WI38 (cell line): ENCODE measurements around the gene TTLL11.

Experiments
- H3K4me3 ChIP-seq: 2 replicates; pipeline ENCODE4 v1.5.1; 2011; ENCODE audit warnings: low read depth, mild to moderate bottlenecking, control low read depth, low read length
- CTCF ChIP-seq: IDR thresholded peaks from 2 replicates; pipeline ENCODE4 v1.5.1; 2012; ENCODE audit warnings: low read depth, mild to moderate bottlenecking, control low read depth, low read length

The TTLL11 gene

GRCh38 chr9:121935739-121936138 lies 157.4 kb downstream of the TTLL11 start:
- no peak for TF ChIP-seq CTCF
- no peak overlapping the region for H3K4me3 ChIP-seq

DNA sequence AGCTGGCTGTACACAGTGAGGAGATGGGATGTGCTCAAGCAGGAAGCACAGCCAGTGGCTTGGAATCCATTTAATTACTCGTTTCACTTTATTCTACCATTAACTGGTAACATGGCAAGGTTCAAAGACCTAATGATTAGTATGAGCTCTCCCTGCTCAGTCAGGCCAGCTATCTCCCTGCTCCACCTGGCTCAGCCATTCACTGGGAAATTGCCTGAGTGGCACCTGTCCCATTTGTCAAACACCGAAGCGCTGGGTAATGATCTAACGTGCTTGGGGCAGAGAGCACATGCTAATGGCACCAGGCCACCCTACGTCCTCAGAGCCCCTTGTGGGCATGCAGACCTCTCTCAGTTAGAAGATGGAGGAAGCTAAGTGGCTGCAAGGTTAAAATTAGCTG lies 162.2 kb downstream of the TTLL11 start:
- no peak overlapping the region for H3K4me3 ChIP-seq
- no peak for TF ChIP-seq CTCF

DNA sequence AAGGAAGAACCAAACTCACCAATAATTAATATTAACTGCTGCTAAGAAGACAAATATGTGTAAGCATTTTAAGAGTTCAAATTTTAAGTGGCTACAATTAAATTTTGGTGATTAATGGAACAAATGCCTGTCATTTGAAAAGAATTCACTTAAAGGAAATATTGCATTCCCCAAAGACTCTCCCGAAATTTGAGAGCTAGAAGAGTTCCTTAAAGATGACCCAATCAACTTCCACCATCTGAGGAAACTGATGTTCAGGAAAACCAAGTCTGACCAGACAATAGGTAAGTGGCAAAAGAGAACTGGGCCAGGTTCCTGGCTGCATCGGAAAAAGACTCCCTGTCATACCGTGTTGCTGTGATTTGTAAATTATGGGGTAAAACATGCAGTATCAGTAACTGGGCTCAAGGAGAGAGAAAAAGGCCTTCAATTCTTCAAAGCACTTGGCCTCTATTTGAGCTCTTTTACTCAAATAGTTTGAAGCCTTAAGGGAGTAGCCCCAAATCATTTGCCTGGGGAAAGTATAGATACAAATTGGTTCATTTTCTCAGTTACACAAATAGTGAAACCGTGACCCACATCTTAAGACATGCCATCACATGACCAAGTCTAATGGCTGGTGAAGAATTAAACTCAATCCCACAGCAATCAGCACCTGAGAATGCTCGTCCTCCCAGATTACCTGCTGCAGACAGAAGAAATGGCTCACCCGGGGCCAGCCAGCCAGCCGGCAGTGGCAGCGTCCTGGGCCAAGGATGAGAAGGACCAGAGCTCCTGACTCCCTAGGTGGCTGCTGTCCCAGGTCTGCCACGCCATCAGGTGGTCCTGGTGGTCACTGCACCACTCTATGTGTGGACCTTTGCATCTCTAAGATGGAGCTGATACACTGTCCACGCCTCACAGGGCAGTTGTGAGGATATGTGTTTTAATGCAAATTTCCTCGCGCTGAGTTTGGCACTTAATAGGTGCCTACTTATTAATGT lies 162.9 kb downstream of the TTLL11 start:
- H3K4me3 ChIP-seq: no peak overlapping the region
- TF ChIP-seq CTCF: 0 out of 2 replicates have a peak, but pooled peaks have one; percentile 17

DNA sequence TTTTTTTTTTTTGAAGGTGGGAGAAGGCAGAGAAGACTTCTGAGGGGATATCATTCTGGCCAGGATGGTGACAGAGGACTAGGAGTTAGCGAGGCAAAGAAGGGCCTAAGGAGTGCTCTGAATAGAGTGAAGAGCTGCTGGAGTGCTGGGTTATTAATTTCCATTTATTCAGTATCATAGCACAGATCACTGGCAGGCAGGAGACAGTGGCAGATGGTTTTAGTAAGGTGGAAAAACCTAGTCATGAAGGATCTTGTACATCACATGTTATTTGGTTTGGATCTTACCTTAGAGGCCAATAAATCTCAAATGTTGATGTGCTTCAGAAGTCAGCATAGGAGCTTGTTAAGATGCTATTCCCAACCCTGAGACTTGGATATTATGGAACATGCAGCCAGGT lies 165.5 kb downstream of the TTLL11 start:
- TF ChIP-seq CTCF: no peak
- H3K4me3 ChIP-seq: no peak overlapping the region

- TF ChIP-seq CTCF: no peak
- no peak overlapping the region for H3K4me3 ChIP-seq
Observed at GRCh38 chr9:121927081-121927480, 166.0 kb downstream of the TTLL11 start.

- no peak overlapping the region for H3K4me3 ChIP-seq
Observed at GRCh38 chr9:121926351-121926801, 166.7 kb downstream of the TTLL11 start.

More at GRCh38 chr9:121926351-121926801, 166.7 kb downstream of the TTLL11 start:
- no peak for TF ChIP-seq CTCF
